Stomach (tissue), 4 donors: Measurements from ENCODE around the gene RINL.
"Not testable (repeated sequence)": the region's sequence is repeated elsewhere in the genome, so short reads cannot be mapped to it uniquely, and the experiment has no call there.

Experiments
- CTCF ChIP-seq, 7 experiments: fragments of 450-650 bp in 4 of 7; fragments of 200-600 bp in 3 of 7; sonication (generic) in 3 of 7; IDR thresholded peaks; one replicate each; pipeline ENCODE4 v1.5.1; 2016 to 2019; ENCODE audit warnings: antibody characterized with exemption in 7 of 7, control low read depth in 2 of 7, mild to moderate bottlenecking in 1 of 7
- EP300 ChIP-seq: sonication (generic); formaldehyde crosslinking; IDR thresholded peaks from one replicate; pipeline ENCODE4 v1.6.1; 2017; ENCODE audit warnings: antibody characterized with exemption

- TF ChIP-seq CTCF (IDR thresholded peaks at IDR 0.05); EP300: not testable (repeated sequence)
Observed at GRCh38 chr19:38855751-38856150, 22.3 kb downstream of the RINL start.
